HG02884 (cell line): Measurements from ENCODE around the gene YPEL2.
"Not testable (repeated sequence)": the region's sequence is repeated elsewhere in the genome, so short reads cannot be mapped to it uniquely, and the experiment has no call there.

Experiments
- ATAC-seq: cut with Tn5 transposase; IDR thresholded peaks from one replicate; pipeline ENCODE4 v1.9.1; 2021; ENCODE audit warnings: mild to moderate bottlenecking, moderate library complexity; ENCODE audit not compliant: unreplicated experiment

The YPEL2 gene, protein sequence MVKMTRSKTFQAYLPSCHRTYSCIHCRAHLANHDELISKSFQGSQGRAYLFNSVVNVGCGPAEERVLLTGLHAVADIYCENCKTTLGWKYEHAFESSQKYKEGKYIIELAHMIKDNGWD

DNA sequence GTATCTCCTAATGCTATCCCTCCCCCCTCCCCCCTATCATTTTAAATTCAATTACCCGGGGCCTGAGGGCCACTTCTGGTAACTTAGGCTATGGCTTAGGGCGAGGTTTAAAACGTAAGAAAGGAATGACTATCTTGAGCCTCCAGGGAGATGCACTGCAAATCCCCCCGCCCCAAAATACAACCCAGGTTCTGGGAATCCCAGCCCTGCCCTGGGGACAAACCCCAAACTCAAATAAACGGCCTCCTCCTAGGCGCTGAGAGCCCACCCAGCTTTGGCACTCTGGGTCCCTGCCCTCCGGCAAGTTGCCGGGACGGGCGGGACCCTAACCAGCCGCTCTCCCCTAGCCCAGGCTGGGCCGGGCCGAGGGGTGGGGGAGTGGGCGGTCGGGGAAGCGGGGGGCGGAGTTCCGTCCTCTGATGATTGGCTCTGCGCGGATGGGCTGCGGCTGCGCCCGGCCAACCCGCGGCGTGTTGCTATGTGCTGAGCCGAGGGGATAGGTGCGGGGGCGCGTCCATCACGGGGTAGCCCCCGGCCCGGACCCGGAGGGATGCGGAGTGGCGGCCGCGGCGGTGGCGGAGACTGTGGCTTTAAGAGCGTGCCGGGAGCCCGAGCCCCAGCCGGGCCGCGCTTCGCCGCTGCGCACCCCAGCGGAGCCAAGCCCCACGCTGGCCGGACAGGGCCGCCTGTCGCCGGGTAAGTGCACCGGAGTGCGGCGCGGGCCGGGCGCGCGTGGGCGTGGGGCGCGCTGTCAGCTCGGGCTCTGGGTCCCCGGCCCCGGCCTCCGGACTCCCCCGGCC lies at the start of gene YPEL2:
TSS of gene YPEL2 (plus strand) at position 527 of the 800 bp plus-strand sequence. CDS start 21,755 bp downstream, outside the sequence.
- ATAC-seq: peak; percentile 92

GRCh38 chr17:59284317-59284716 lies 47.1 kb upstream of the YPEL2 start:
- ATAC-seq: no peak

DNA sequence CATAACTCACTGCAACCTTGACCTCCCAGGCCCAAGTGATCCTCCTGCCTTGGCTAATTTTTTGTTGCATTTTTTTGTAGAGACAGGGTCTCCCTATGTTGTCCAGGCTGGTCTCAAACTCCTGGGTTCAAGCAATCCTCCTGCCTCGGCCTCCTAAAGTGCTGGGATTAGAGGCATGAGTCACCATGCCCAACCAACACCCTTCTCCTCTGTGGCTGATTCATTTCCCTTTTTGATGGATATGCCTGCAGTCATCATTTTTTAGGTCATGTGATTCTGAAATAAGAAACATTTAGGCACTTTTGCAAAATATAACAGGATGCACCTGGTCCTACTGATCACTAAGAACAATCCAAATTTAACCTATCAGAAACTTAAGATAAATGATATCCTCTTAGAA lies 44.0 kb upstream of the YPEL2 start:
- ATAC-seq: no peak

DNA sequence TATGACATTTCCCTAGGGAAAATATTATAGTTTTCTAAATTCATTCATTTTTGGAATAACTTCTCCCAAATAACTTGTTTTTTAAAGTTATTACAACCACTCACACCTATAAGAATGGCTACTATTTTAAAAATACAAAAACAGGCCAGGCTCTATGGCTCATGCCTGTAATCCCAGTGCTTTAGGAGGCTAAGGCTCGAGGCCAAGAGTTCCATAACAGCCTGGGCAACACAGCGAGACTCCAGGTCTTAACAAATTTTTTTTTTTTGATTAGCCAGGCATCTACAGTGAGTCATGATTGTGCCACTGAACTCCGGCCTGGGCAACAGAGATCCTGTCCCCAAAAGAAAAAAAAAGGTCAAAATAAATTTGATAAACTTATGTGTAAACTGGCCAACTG lies 43.6 kb upstream of the YPEL2 start:
- no peak for ATAC-seq

DNA sequence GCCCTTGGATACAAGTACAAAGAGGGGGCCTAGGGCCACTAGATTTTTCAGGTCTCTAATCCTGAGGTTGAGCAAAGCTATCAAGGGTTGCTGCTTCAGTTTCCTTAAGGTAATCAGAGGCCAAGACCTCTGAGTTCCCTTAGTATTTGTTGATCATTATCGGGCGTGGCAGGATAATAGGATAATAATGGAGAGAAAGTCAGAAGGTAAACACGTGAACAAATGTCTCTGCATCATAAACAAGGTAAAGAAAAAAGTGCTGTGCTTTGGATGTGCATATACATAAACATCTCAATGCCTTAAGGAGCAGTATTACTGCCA lies 41.5 kb upstream of the YPEL2 start:
- no peak for ATAC-seq

DNA sequence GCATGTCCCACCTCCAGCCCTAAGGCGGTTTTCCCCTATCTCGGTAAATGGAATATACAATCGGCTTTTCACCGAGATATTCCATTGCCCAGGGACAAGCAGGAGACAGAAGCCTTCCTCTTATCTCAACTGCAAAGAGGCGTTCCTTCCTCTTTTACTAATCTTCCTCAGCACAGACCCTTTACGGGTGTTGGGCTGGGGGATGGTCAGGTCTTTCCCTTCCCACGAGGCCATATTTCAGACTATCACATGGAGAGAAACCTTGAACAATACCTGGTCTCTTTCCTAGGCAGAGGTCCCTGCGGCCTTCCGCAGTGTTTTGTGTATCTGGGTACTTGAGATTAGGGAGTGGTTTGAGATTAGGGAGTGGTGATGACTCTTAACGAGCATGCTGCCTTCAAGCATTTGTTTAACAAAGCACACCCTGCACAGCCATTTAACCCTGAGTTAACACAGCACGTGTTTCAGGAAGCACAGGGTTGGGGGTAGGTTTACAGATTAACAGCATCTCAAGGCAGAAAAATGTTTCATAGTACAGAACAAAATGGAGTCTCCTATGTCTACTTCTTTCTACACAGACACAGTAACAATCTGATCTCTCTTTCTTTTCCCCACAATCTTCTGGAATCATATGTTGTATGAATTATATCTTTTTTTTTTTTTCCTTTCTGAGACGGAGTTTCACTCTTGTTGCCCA lies 41.0 kb upstream of the YPEL2 start:
- not testable (repeated sequence) for ATAC-seq

- no peak for ATAC-seq
Measured at GRCh38 chr17:59292174-59292523, 39.3 kb upstream of the YPEL2 start.

DNA sequence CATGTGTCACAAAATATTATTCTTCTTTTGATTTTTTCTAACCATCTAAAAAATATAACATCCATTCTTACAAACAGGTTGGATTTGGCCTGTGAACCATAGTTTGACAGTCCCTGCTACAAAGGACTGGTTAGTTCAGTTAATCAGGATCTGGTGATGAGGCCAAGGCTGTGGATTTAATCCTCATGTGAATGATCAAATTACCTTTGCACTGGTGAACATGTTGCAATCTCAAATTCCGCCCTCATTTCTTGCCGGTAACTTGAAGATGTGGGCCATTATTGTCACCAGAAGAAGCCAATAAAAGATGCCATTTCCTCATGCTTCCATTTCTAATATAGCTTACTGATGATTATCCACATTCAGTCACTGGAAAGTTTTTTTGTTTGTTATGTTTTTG lies 35.3 kb upstream of the YPEL2 start:
- ATAC-seq: no peak

- no peak for ATAC-seq
Measured at GRCh38 chr17:59298521-59298920, 32.9 kb upstream of the YPEL2 start.

- no peak for ATAC-seq
Measured at GRCh38 chr17:59299400-59300092, 31.9 kb upstream of the YPEL2 start.

DNA sequence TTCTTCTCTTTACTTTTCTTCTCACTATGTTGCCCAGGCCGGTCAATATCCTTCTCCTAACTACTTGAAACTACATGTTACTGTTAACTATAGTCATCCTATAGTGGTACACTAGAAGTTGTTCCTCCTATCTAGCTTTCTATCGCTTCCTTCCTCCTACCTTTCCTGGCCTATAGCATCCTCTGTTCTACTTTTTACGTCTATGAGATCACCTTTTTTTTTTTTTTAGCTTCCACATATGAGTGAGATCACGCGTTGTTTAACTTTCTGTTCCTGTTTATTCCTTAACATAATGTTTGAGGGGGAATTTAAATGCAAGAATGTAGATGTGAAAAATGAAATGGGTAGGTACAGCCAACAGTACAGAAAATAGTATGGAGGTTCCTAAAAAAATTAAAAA lies 30.5 kb upstream of the YPEL2 start:
- no peak for ATAC-seq

GRCh38 chr17:59304811-59305210 lies 26.6 kb upstream of the YPEL2 start:
- no peak for ATAC-seq

DNA sequence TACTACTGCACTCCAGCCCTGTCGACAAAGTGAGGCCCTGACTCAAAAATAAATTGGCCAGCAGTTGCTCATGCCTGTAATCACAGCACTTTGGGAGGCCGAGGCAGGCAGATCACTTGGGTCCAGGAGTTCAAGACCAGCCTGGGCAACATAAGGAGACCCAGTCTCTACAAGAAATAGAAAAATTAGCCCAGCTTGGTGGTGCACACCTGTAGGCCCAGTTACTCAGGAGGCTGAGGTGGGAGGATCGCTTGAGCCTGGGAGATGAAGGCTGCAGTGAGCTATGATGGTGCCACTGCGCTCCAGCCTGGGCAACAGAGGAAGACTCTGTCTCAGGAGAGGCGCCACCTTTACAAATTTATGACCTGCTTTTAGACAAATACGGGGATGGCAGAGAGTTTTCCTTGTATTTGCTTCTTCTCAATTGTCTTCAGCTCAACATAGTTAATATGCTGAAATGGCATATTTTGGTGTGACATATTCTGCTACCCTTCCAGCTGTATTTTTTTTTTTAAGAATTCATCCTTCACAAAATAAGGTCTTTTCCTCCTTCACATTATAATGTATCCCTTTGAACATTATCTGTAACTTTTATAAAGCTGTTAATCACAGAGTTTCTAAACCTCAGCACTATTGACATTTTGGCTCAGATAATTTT lies 21.1 kb upstream of the YPEL2 start:
- no peak for ATAC-seq

DNA sequence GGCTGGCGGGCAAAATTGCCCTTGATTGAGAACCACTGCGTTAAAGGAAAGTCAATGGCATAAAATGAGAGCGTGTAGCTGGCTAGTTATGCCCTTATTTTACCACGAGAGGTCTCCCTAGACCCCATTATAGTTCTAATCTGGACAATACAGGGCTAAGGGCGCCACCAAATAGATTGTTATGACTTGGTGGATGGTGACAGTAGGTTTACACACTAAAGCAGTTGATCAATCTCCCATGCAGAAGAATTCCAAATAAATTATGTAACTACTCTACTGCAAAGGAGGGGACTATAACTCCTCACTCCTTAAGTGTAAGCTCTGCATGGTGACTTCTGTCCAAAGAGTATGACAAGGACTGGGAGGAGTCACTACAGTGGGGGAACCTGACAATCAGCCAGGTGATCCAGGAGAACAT lies 20.4 kb upstream of the YPEL2 start:
- no peak for ATAC-seq

DNA sequence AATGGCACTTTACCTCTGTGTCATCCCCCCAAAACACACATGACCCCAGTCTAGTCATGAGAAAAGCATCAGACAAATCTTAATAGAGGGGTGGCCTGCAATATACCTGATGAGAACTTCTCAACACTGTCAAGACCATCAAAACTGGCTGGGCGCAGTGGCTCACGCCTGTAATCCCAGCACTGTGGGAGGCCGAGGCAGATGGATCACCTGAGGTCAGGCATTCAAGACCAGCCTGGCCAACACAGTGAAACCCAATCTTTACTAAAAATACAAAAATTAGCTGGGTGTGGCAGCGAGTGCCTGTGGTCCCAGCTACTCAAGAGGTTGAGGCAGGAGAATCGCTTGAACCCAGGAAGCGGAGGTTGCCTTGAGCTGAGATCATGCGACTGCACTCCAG lies 19.9 kb upstream of the YPEL2 start:
- ATAC-seq: not testable (repeated sequence)

- ATAC-seq: no peak
Measured at GRCh38 chr17:59315866-59316265, 15.6 kb upstream of the YPEL2 start.

DNA sequence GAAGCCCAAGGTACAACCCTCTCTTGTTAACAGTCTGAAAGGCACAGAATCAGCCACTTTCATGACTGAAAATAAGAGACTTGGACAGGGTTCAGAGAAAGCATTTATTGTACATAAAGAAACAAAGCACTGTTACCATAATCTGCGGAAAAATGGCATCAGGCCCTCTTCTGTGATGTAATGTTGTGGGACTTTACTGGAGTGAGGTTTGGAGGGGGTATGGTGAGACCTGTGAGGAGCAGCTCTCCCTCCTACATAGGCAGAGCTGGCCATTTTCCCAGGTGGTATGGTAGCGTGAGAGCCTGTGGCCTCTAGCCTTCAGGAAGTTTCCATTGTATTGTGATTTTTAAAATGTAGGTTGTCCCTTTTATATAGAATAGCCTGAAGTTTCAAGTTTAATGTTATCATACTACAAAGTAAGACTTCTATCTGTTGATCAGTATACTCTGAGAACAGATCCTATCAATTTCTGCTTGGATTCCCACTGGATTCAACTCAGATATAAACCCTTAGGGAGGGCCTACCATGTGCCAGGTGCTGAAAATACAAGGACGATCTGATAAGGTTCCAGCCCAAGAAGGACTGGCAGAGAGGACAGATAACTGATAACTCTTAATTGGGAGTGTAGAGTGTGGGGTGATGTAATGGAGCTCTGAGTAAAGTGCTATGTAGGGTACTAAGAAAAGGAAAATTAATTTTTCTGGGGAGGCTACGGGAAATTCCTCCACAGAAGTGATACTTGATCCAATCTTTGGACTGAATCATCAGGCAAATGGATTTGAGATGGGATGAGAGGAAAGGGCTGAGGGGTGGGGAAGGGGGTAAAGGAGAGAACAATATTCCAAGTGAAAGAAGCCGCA lies 4.1 kb upstream of the YPEL2 start:
- no peak for ATAC-seq

DNA sequence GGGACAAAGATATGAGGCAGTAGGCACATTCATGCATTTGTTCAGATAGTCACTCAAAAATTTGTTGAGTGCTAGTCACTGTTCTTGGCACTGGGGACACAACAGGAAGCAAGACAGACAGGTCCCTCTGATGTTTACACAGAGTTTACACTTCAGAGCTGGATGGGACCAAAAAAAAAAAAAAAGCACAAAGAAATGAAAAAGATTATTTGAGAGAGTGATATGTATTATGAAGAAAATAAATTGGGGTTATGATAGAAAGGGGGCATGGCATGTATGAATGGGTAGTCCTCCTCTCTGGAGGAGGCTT lies 3.5 kb upstream of the YPEL2 start:
- no peak for ATAC-seq

GRCh38 chr17:59328601-59329000 lies 2.9 kb upstream of the YPEL2 start:
- ATAC-seq: no peak
